GM12892 (cell line): ENCODE measurements around the gene PGBD1.

ENCODE experiments used
- POLR2A ChIP-seq: IDR thresholded peaks from 2 replicates; pipeline ENCODE4 v1.6.1; 2011; ENCODE audit warnings: low read depth, low read length, control low read depth
- POLR2AphosphoS5 ChIP-seq: IDR thresholded peaks from 2 replicates; pipeline ENCODE4 v1.6.1; 2011; ENCODE audit warnings: low read depth, low read length, control low read depth
- TAF1 ChIP-seq: IDR thresholded peaks from 2 replicates; pipeline ENCODE4 v1.6.1; 2011; ENCODE audit warnings: low read depth, mild to moderate bottlenecking, control low read depth, low read length, borderline replicate concordance

GRCh38 chr6:28315628-28316027, 34.3 kb downstream of the PGBD1 start:
- TF ChIP-seq POLR2AphosphoS5 (no peak), POLR2A (no peak), TAF1 (no peak)
